Astrocyte of the cerebellum (primary cell): Measurements from ENCODE around the gene OFD1.

Experiments
- DNase-seq: peaks from one replicate; pipeline ENCODE4 v3.0.0-alpha.2; 2011; ENCODE audit warnings: low read depth
- H3K4me3 ChIP-seq: 2 replicates; pipeline ENCODE4 v1.5.1; 2011; ENCODE audit warnings: mild to moderate bottlenecking, low read depth, low read length, moderate library complexity
- in situ Hi-C: cut with HindIII; loops from 2 replicates; pipeline ENCODE4 v1.10.0; 2017; ENCODE audit warnings: low sequenced_read_pairs
- TF ChIP-seq, protein P1 (sequence below): IDR thresholded peaks from 2 replicates; pipeline ENCODE4 v1.5.1; 2012; ENCODE audit warnings: low read length, low read depth, moderate library complexity, mild to moderate bottlenecking; ENCODE audit errors: missing control alignments

OFD1 gene

DNA sequence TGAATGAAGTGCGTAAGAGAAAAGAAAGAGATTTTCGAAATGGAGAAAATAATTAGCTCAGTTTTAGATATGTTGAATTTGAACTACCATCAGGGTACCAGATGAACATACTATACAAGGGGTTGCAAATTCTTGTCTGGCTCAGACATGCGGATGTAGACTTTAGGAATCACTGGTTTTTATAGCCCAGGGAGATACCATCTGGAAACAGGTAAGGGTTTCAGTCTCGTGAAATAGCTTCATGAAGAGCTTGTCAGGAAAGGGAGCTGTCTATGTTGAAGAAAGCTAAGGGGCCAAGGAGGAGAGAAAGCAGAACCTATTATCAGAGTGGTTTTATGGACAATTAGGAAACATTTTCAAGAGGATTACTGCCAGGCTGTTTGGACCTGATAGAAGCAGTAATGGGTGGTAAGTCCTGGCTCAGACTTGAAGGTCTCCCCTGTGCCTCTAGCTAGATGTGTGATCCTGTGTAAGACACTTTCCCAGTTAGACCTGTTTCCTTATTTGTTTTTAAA, 38.9 kb upstream of the OFD1 start:
- in situ Hi-C loops = no loop called here
- no peak for DNase-seq
- no peak overlapping the region for H3K4me3 ChIP-seq
- TF ChIP-seq, protein P1, sequence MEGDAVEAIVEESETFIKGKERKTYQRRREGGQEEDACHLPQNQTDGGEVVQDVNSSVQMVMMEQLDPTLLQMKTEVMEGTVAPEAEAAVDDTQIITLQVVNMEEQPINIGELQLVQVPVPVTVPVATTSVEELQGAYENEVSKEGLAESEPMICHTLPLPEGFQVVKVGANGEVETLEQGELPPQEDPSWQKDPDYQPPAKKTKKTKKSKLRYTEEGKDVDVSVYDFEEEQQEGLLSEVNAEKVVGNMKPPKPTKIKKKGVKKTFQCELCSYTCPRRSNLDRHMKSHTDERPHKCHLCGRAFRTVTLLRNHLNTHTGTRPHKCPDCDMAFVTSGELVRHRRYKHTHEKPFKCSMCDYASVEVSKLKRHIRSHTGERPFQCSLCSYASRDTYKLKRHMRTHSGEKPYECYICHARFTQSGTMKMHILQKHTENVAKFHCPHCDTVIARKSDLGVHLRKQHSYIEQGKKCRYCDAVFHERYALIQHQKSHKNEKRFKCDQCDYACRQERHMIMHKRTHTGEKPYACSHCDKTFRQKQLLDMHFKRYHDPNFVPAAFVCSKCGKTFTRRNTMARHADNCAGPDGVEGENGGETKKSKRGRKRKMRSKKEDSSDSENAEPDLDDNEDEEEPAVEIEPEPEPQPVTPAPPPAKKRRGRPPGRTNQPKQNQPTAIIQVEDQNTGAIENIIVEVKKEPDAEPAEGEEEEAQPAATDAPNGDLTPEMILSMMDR = no peak

DNA sequence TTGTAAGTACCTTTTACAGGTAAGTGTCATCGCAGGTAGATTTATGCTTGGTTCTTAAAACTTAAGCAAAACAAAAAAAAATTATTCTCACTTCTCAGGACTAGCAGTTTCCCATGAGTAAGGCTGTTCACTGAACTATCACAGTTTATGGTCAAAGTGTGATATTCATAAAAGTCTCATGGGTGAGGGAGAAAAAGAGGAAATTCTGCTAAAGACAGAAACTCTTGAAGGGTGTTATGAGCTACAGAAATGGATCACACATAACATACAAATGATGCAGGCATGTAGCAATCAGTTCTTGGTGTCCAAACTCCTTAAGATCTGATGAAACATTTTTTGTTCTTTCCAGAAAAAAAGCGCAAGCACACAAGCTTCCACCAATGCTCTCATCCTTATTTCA, 37.1 kb upstream of the OFD1 start:
- TF ChIP-seq, protein P1 = no peak
- in situ Hi-C loops = no loop called here
- DNase-seq = no peak
- no peak overlapping the region for H3K4me3 ChIP-seq

GRCh38 chrX:13697976-13698375, 36.6 kb upstream of the OFD1 start:
- TF ChIP-seq, protein P1 = no peak
- H3K4me3 ChIP-seq = no peak overlapping the region
- no peak for DNase-seq
- in situ Hi-C loops = no loop called here

- in situ Hi-C loops = no loop called here
- TF ChIP-seq, protein P1 = no peak
- H3K4me3 ChIP-seq = no peak overlapping the region
- DNase-seq = no peak
These were observed 36.1 kb upstream of the OFD1 start for GRCh38 chrX:13698432-13698831.

DNA sequence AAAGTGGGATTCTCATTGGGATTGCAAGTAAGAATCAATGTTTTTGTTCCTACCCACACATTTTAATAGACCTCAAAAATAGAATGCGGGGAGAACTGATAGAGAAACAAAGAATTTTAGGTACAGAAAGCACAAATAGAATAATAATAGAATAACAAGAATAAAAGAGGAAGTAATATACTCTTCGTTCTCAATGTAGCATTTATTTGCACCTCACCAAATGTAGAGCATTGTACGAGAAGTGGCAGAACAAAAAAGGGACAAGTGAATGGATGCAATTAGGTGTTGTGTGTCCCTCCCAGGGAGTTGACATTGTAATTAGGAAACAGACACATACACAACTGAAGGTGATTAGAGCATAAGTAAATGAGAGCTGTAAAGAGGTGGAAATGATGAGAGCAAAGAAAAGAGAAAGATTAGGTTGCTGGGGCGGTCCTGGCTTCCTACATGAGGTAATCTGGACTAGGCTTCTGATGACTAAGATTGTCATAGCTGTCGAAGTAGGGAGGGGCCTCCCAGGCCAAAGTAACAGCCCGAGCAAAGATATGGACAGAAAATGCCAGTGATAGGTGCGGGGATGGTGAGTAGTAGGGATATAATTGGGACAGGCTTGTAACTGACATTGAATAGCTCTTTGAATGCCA, 35.2 kb upstream of the OFD1 start:
- in situ Hi-C loops = no loop called here
- no peak overlapping the region for H3K4me3 ChIP-seq
- TF ChIP-seq, protein P1 = no peak
- DNase-seq = no peak

DNA sequence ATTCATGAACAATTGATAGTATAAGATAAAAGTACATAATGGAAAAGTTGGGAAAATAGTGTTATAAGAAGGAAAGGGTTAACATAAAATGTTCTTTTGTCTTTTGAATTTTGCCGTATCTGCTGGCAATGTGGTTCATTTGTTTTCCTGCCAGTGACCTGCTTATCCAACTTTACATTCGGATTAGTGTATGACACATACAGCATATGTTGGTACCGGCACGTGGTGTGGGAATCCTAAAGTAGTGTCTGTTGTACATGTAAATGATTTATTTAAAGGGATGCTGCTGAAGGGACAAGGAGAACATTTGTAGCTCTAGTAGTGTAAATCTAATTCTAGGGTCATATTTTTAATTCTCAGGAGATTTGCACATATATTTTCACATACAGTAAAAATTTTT, 34.2 kb upstream of the OFD1 start:
- no peak overlapping the region for H3K4me3 ChIP-seq
- TF ChIP-seq, protein P1 = no peak
- in situ Hi-C loops = no loop called here
- no peak for DNase-seq
